SK-N-SH (cell line): ENCODE results near the gene RAD51B.

Source experiments
- EZH2phosphoT487 ChIP-seq: fragments of 200-600 bp; sonication (generic); IDR thresholded peaks from 2 replicates; pipeline ENCODE4 v1.6.1; 2017; ENCODE audit warnings: low read depth, mixed run types, mild to moderate bottlenecking, antibody characterized with exemption, moderate library complexity, borderline replicate concordance
- GABPA ChIP-seq: IDR thresholded peaks from 2 replicates; pipeline ENCODE4 v1.4.0; 2012; ENCODE audit warnings: low read depth, mild to moderate bottlenecking
- TF ChIP-seq, protein P1 (sequence below): fragments of 200-600 bp; sonication (generic); IDR thresholded peaks from 2 replicates; pipeline ENCODE4 v1.6.1; 2017; ENCODE audit warnings: antibody characterized with exemption, mild to moderate bottlenecking, moderate library complexity

DNA sequence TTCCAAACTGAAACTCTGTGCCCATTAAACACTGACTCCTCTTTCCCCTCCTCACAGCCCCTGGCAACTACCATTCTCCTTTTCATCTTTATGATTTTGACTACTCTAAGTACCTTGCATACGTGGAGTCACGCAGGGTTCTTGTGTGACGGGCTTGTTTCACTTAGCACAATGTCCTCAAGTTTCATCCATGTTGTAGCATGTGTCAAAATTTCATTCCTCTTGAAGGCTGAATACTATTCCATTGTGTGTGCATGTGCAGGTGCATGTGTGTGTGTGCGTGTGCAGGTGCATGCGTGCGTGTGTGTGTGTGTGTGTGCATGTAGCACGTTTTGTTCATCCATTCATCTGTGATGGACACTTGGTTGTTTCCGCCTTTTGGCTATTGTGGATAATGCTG, 867.1 kb downstream of the RAD51B start:
- TF ChIP-seq EZH2phosphoT487 (no peak), GABPA (no peak)
- TF ChIP-seq, protein P1, sequence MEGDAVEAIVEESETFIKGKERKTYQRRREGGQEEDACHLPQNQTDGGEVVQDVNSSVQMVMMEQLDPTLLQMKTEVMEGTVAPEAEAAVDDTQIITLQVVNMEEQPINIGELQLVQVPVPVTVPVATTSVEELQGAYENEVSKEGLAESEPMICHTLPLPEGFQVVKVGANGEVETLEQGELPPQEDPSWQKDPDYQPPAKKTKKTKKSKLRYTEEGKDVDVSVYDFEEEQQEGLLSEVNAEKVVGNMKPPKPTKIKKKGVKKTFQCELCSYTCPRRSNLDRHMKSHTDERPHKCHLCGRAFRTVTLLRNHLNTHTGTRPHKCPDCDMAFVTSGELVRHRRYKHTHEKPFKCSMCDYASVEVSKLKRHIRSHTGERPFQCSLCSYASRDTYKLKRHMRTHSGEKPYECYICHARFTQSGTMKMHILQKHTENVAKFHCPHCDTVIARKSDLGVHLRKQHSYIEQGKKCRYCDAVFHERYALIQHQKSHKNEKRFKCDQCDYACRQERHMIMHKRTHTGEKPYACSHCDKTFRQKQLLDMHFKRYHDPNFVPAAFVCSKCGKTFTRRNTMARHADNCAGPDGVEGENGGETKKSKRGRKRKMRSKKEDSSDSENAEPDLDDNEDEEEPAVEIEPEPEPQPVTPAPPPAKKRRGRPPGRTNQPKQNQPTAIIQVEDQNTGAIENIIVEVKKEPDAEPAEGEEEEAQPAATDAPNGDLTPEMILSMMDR = no peak
